ENCODE results near the gene HOXB1.
"Not testable (repeated sequence)": the region's sequence is repeated elsewhere in the genome, so short reads cannot be mapped to it uniquely, and the experiment has no call there.

Gene HOXB1

GRCh38 chr17:48492401-48493298 lies 38.2 kb downstream of the HOXB1 start:
- peak; percentile 54 for DNase-seq

GRCh38 chr17:48491527-48492273 lies 39.1 kb downstream of the HOXB1 start:
- no peak for DNase-seq

GRCh38 chr17:48490451-48490892 lies 40.3 kb downstream of the HOXB1 start:
- no peak for DNase-seq

- no peak for DNase-seq
Measured at GRCh38 chr17:48489781-48490180, 41.0 kb downstream of the HOXB1 start.

- DNase-seq, result no peak
Measured at GRCh38 chr17:48488548-48489106, 42.2 kb downstream of the HOXB1 start.

GRCh38 chr17:48487221-48487620 lies 43.6 kb downstream of the HOXB1 start:
- DNase-seq, result no peak

GRCh38 chr17:48486557-48486956 lies 44.3 kb downstream of the HOXB1 start:
- DNase-seq, result no peak

- no peak for DNase-seq
Measured at GRCh38 chr17:48484850-48485249, 46.0 kb downstream of the HOXB1 start.

- no peak for DNase-seq
Measured at GRCh38 chr17:48484256-48484655, 46.6 kb downstream of the HOXB1 start.

GRCh38 chr17:48483471-48484131 lies 47.2 kb downstream of the HOXB1 start:
- DNase-seq, result peak; percentile 31

- DNase-seq, result no peak
Measured at GRCh38 chr17:48483004-48483403, 47.8 kb downstream of the HOXB1 start.

GRCh38 chr17:48482301-48482700 lies 48.5 kb downstream of the HOXB1 start:
- DNase-seq, result not testable (repeated sequence)

- DNase-seq, result no peak
Measured at GRCh38 chr17:48479014-48479402, 51.8 kb downstream of the HOXB1 start.

Data from NCI-H510A (cell line).